Upper lobe of left lung (tissue), 6 donors: Measurements from ENCODE around the gene CALCOCO2. TPM values are rescaled to one million over a fixed set of nuclear protein-coding genes. Genes with fewer than 3 reads are reported as not detected.
A peak's percentile ranks its signal among the peaks of the same experiment; 100 is the strongest.

Experiments used
- ATAC-seq, 2 donors: fragments of 200-7000 bp; cut with Tn5 transposase; one replicate each; pipeline ENCODE4 v1.9.1; 2022; ENCODE audit warnings: mild to moderate bottlenecking in 2 of 2, moderate library complexity in 2 of 2; ENCODE audit not compliant: low FRiP score in 2 of 2
- DNase-seq, 2 donors: peaks; one replicate each; pipeline ENCODE4 v3.0.0-alpha.2; 2019 to 2020
- H3K27ac ChIP-seq, 4 donors: fragments of 200-600 bp; sonication (generic); one replicate each; pipeline ENCODE4 v1.5.1; 2016 to 2019
- H3K27me3 ChIP-seq, 4 donors: fragments of 200-600 bp; sonication (generic); one replicate each; pipeline ENCODE4 v1.5.1; 2017 to 2019
- H3K36me3 ChIP-seq, 4 donors: fragments of 200-600 bp; sonication (generic); one replicate each; pipeline ENCODE4 v1.5.1; 2016 to 2019
- H3K4me1 ChIP-seq, 4 donors: fragments of 200-600 bp; sonication (generic); one replicate each; pipeline ENCODE4 v1.5.1; 2018 to 2019
- H3K4me3 ChIP-seq, 4 donors: fragments of 200-600 bp; sonication (generic); one replicate each; pipeline ENCODE4 v1.5.1; 2017 to 2019; ENCODE audit warnings: mild to moderate bottlenecking in 2 of 4, moderate library complexity in 1 of 4
- H3K9me3 ChIP-seq, 4 donors: fragments of 200-600 bp; sonication (generic); one replicate each; pipeline ENCODE4 v1.5.1; 2018 to 2019
- CTCF ChIP-seq, 6 experiments: fragments of 450-650 bp in 4 of 6; fragments of 200-600 bp in 2 of 6; sonication (generic) in 2 of 6; IDR thresholded peaks; one replicate each; pipeline ENCODE4 v1.5.1; 2016 to 2019; ENCODE audit warnings: antibody characterized with exemption in 6 of 6
- EP300 ChIP-seq, 4 donors: sonication (generic); formaldehyde crosslinking; IDR thresholded peaks; one replicate each; pipeline ENCODE4 v1.5.1; 2017; ENCODE audit warnings: antibody characterized with exemption in 4 of 4, control low read depth in 2 of 4
- POLR2A ChIP-seq, 4 donors: fragments of 450-650 bp; IDR thresholded peaks; one replicate each; pipeline ENCODE4 v1.5.1; 2016 to 2017; ENCODE audit warnings: antibody characterized with exemption in 4 of 4, mild to moderate bottlenecking in 2 of 4
- POLR2AphosphoS5 ChIP-seq, 2 donors: sonication (generic); formaldehyde crosslinking; IDR thresholded peaks; one replicate each; pipeline ENCODE4 v1.5.1; 2017; ENCODE audit warnings: antibody characterized with exemption in 2 of 2
- WGBS, 2 donors: methylation state at CpG; one replicate each; pipeline ENCODE4 v1.1.5; 2017 to 2018; 5-methylcytosine and 5-hydroxymethylcytosine counted together
- total RNA-seq, 6 donors: library from RNA; depleted of rRNA in 4 of 6; stranded (reverse); fragments of >200 nt in 4 of 6; gene quantifications; one replicate each; pipeline versions ENCODE4 v1.1.0 to v1.2.1, GENCODE V29; 2016 to 2021
- donor health status: DM: no; HTN: no; CAD: no; lungs with moderate emphysema.
- donor health status: DM: no; HTN: yes; CAD: no; lungs with severe emphysema.

Gene CALCOCO2
- total RNA-seq, 6 donors from 2014 or later = 123 to 330 (median 180) TPM

GRCh38 chr17:48907713-48908046 is 76.8 kb downstream of the CALCOCO2 start:
- H3K27me3 ChIP-seq = no peaks in the 10 kb centered on the region
- ATAC-seq (peak in 1 of 2 donors; percentile 5), DNase-seq (no peak)
- no peaks in the 10 kb centered on the region for H3K9me3 ChIP-seq
- peak overlapping the region; percentile 3 to 96 (median 96) for H3K4me3 ChIP-seq
- TF ChIP-seq EP300 (IDR thresholded peaks at IDR 0.05) (no peak), CTCF (IDR thresholded peaks at IDR 0.05) (no peak), POLR2AphosphoS5 (IDR thresholded peaks at IDR 0.05) (no peak), POLR2A (IDR thresholded peaks at IDR 0.05) (no peak)
- peaks cover 27 to 31% (median 30%) of the 10 kb centered on the region in 4 donors for H3K4me1 ChIP-seq
- 43 to 47% methylated on average over 2 of the region's 2 CpGs for WGBS, 2 donors
- H3K36me3 ChIP-seq = peaks cover 0 to 19% (median 4%) of the 10 kb centered on the region in 4 donors
- H3K27ac ChIP-seq = peak overlapping the region; percentile 88 to 95 (median 94)

- Histone ChIP-seq H3K4me1 (peaks cover 27 to 31% (median 30%) of the 10 kb centered on the region in 4 donors), H3K4me3 (peak within 1 kb of the TSS; percentile 63 to 96 (median 96)), H3K27me3 (no peaks in the 10 kb centered on the region), H3K9me3 (no peaks in the 10 kb centered on the region), H3K27ac (peak within 1 kb of the TSS; percentile 88 to 95 (median 94)), H3K36me3 (peaks cover 2 to 25% (median 9%) of the 10 kb centered on the region in 4 donors)
- ATAC-seq = peak; percentile 98 to 99
- WGBS, 2 donors = 0% methylated on average over 11 to 41 of the region's 81 CpGs
- peak; percentile 96 to 98 for DNase-seq
- TF ChIP-seq EP300 (IDR thresholded peaks at IDR 0.05) (no peak), POLR2A (IDR thresholded peaks at IDR 0.05) (peak in 3 of 4 donors; percentile 48 to 91 (median 85)), POLR2AphosphoS5 (IDR thresholded peaks at IDR 0.05) (peak; percentile 93 to 95), CTCF (IDR thresholded peaks at IDR 0.05) (peak in 1 of 6 experiments; percentile 4)
These were observed 77.4 kb downstream of the CALCOCO2 start, which contains the start of gene UBE2Z for GRCh38 chr17:48908047-48908843. UBE2Z (plus strand) TSS chr17:48908407; CDS start chr17:48908504, 97 bp downstream.

GRCh38 chr17:48908853-48909394 is 78.1 kb downstream of the CALCOCO2 start:
- DNase-seq (peak; percentile 87 to 91), ATAC-seq (peak; percentile 27 to 73)
- Histone ChIP-seq H3K4me1 (peaks cover 27 to 36% (median 30%) of the 10 kb centered on the region in 4 donors), H3K27ac (peak overlapping the region; percentile 88 to 95 (median 94)), H3K4me3 (peak overlapping the region; percentile 63 to 96 (median 96)), H3K9me3 (no peaks in the 10 kb centered on the region), H3K27me3 (no peaks in the 10 kb centered on the region), H3K36me3 (peaks cover 3 to 32% (median 14%) of the 10 kb centered on the region in 4 donors)
- 2 to 4% methylated on average over 25 to 30 of the region's 36 CpGs for WGBS, 2 donors
- peak in 1 of 2 donors; percentile 33 for TF ChIP-seq POLR2AphosphoS5 (IDR thresholded peaks at IDR 0.05)
- no peak for TF ChIP-seq CTCF (IDR thresholded peaks at IDR 0.05)

GRCh38 chr17:48909783-48910182 is 78.9 kb downstream of the CALCOCO2 start:
- H3K27me3 ChIP-seq = no peaks in the 10 kb centered on the region
- TF ChIP-seq CTCF (IDR thresholded peaks at IDR 0.05) (no peak), POLR2AphosphoS5 (IDR thresholded peaks at IDR 0.05) (no peak), EP300 (IDR thresholded peaks at IDR 0.05) (no peak), POLR2A (IDR thresholded peaks at IDR 0.05) (no peak)
- peak overlapping the region in 1 of 4 donors; percentile 94 for H3K27ac ChIP-seq
- peak overlapping the region in 3 of 4 donors; percentile 95 to 96 (median 96) for H3K4me3 ChIP-seq
- 53 to 62% methylated on average over 4 of the region's 4 CpGs for WGBS, 2 donors
- peaks cover 3 to 40% (median 16%) of the 10 kb centered on the region in 4 donors for H3K36me3 ChIP-seq
- peaks cover 30 to 41% (median 32%) of the 10 kb centered on the region in 4 donors for H3K4me1 ChIP-seq
- no peaks in the 10 kb centered on the region for H3K9me3 ChIP-seq
- ATAC-seq (no peak), DNase-seq (no peak)
